Upper lobe of left lung (tissue), 4 donors: ENCODE results near the gene CEP131.

Experiments
- EP300 ChIP-seq, 4 donors: sonication (generic); formaldehyde crosslinking; IDR thresholded peaks; one replicate each; pipeline ENCODE4 v1.5.1; 2017; ENCODE audit warnings: antibody characterized with exemption in 4 of 4, control low read depth in 2 of 4
- POLR2A ChIP-seq, 4 donors: fragments of 450-650 bp; IDR thresholded peaks; one replicate each; pipeline ENCODE4 v1.5.1; 2016 to 2017; ENCODE audit warnings: antibody characterized with exemption in 4 of 4, mild to moderate bottlenecking in 2 of 4
- POLR2AphosphoS5 ChIP-seq, 2 donors: sonication (generic); formaldehyde crosslinking; IDR thresholded peaks; one replicate each; pipeline ENCODE4 v1.5.1; 2017; ENCODE audit warnings: antibody characterized with exemption in 2 of 2
- TF ChIP-seq, protein P1 (sequence below), 6 experiments: fragments of 450-650 bp in 4 of 6; fragments of 200-600 bp in 2 of 6; sonication (generic) in 2 of 6; IDR thresholded peaks; one replicate each; pipeline ENCODE4 v1.5.1; 2016 to 2019; ENCODE audit warnings: antibody characterized with exemption in 6 of 6

GRCh38 chr17:81194941-81195901, 27.5 kb downstream of the CEP131 start:
- TF ChIP-seq, protein P1, sequence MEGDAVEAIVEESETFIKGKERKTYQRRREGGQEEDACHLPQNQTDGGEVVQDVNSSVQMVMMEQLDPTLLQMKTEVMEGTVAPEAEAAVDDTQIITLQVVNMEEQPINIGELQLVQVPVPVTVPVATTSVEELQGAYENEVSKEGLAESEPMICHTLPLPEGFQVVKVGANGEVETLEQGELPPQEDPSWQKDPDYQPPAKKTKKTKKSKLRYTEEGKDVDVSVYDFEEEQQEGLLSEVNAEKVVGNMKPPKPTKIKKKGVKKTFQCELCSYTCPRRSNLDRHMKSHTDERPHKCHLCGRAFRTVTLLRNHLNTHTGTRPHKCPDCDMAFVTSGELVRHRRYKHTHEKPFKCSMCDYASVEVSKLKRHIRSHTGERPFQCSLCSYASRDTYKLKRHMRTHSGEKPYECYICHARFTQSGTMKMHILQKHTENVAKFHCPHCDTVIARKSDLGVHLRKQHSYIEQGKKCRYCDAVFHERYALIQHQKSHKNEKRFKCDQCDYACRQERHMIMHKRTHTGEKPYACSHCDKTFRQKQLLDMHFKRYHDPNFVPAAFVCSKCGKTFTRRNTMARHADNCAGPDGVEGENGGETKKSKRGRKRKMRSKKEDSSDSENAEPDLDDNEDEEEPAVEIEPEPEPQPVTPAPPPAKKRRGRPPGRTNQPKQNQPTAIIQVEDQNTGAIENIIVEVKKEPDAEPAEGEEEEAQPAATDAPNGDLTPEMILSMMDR (IDR thresholded peaks at IDR 0.05) = no peak
- TF ChIP-seq POLR2AphosphoS5 (IDR thresholded peaks at IDR 0.05) (no peak), POLR2A (IDR thresholded peaks at IDR 0.05) (no peak), EP300 (IDR thresholded peaks at IDR 0.05) (no peak)
